K562 (cell line): ENCODE measurements around the gene CRYAA. TPM values are rescaled to one million over a fixed set of nuclear protein-coding genes. Genes with fewer than 3 reads are reported as not detected.
"Not testable (repeated sequence)": the region's sequence is repeated elsewhere in the genome, so short reads cannot be mapped to it uniquely, and the experiment has no call there.

Source experiments
- ATAC-seq: fragments of 200-7000 bp; cut with Tn5 transposase; 3 replicates; pipeline ENCODE4 v1.9.1; 2020; ENCODE audit warnings: moderate library complexity
- Bru-seq: library from RNA; stranded (reverse); fragments of 400-500 nt; gene quantifications from one replicate; lab custom pipeline; 2021; lab: Mats Ljungman, UMichigan
- BruChase-seq, 2 experiments: library from RNA; stranded (reverse); fragments of 400-500 nt; gene quantifications; one replicate each; lab custom pipeline; 2021; lab: Mats Ljungman, UMichigan
- BruUV-seq: library from RNA; stranded (reverse); fragments of 400-500 nt; replicated peaks from 2 replicates; lab custom pipeline; 2021; lab: Mats Ljungman, UMichigan
- CTCF ChIA-PET: fragments of 300-600 bp; formaldehyde crosslinking; extraction: SDS; loops from one replicate; lab custom pipeline; 2021; ENCODE audit warnings: low intra/inter-chr PET ratio; lab: Yijun Ruan, JAX
- POLR2A ChIA-PET: fragments of 300-600, 350-650 bp; sonication (Branson Sonifier 250); formaldehyde crosslinking; extraction: SDS; loops from one replicate; lab custom pipeline; 2021; ENCODE audit warnings: antibody characterized with exemption, inconsistent platforms; lab: Yijun Ruan, JAX
- DNase-seq, 4 experiments: peaks; one replicate each; pipeline versions ENCODE4 v3.0.0 to v3.0.0-alpha.2; 2011 to 2018; ENCODE audit warnings: low spot score in 3 of 4, mixed read lengths in 3 of 4; ENCODE audit errors: extremely low read depth in 1 of 4
- FAIRE-seq: peaks from 2 replicates; lab custom pipeline; 2011; peaks lifted over from hg19 to GRCh38; lab: Jason Lieb, UNC
- H2AFZ ChIP-seq: 2 replicates; pipeline ENCODE4 v1.6.0; 2011; ENCODE audit warnings: low read depth, low read length, control low read depth, inconsistent platforms
- H3K27ac ChIP-seq: fragments of 200-600 bp; 3 replicates; pipeline ENCODE4 v1.8.0; 2011; ENCODE audit warnings: low read depth, mild to moderate bottlenecking, control low read depth, inconsistent platforms, low read length, moderate library complexity, mixed read lengths; ENCODE audit errors: extremely low read depth
- H3K27me3 ChIP-seq, 2 experiments: fragments of 300-600 bp in 1 of 2; 2 replicates in 1 of 2; 3 replicates in 1 of 2; pipeline versions ENCODE4 v1.6.0 to v1.8.0; 2011; ENCODE audit warnings: inconsistent platforms in 2 of 2, low read length in 2 of 2, mild to moderate bottlenecking in 1 of 2, mixed read lengths in 1 of 2, moderate library complexity in 1 of 2; ENCODE audit not compliant: control insufficient read depth in 2 of 2, insufficient read depth in 2 of 2
- H3K36me3 ChIP-seq: fragments of 300-600 bp; 3 replicates; pipeline ENCODE4 v1.8.0; 2011; ENCODE audit warnings: mild to moderate bottlenecking, low read length, inconsistent platforms; ENCODE audit not compliant: control insufficient read depth, insufficient read depth
- H3K4me1 ChIP-seq, 2 experiments: fragments of 200-600 bp in 1 of 2; replicated peaks in 1 of 2; 2 replicates in 1 of 2; 3 replicates in 1 of 2; pipeline versions ENCODE4 v1.5.1 to v1.8.0; 2011; ENCODE audit warnings: inconsistent platforms in 2 of 2, low read length in 2 of 2, mild to moderate bottlenecking in 1 of 2, mixed read lengths in 1 of 2, moderate library complexity in 1 of 2; ENCODE audit not compliant: control insufficient read depth in 2 of 2, insufficient read depth in 2 of 2
- H3K4me2 ChIP-seq: 2 replicates; pipeline ENCODE4 v1.6.1; 2011; ENCODE audit warnings: low read length, control low read depth, inconsistent platforms, mixed read lengths; ENCODE audit not compliant: insufficient read depth
- H3K4me3 ChIP-seq: fragments of 200-600 bp; sonication (generic), shearing (Covaris generic); 2 replicates; pipeline ENCODE4 v1.5.1; 2016; ENCODE audit warnings: control low read depth, inconsistent platforms
- H3K79me2 ChIP-seq: fragments of 200-600 bp; 3 replicates; pipeline ENCODE4 v1.8.0; 2011; ENCODE audit warnings: low read length, inconsistent platforms; ENCODE audit not compliant: control insufficient read depth, insufficient read depth
- H3K9ac ChIP-seq, 2 experiments: 2 replicates each; pipeline versions ENCODE4 v1.6.0 to v1.6.1; 2011; ENCODE audit warnings: low read depth in 2 of 2, low read length in 2 of 2, control low read depth in 1 of 2, inconsistent platforms in 1 of 2, mild to moderate bottlenecking in 1 of 2, mixed read lengths in 1 of 2; ENCODE audit not compliant: insufficient read depth in 1 of 2
- H3K9me1 ChIP-seq: one replicate; pipeline ENCODE4 v1.6.0; 2011; ENCODE audit warnings: inconsistent platforms, mild to moderate bottlenecking, low read length, moderate library complexity; ENCODE audit not compliant: control insufficient read depth, insufficient read depth
- H3K9me3 ChIP-seq: replicated peaks from 2 replicates; pipeline ENCODE4 v1.5.1; 2011; ENCODE audit warnings: low read depth, low read length, inconsistent platforms; ENCODE audit not compliant: control insufficient read depth, insufficient read depth
- H4K20me1 ChIP-seq: replicated peaks from 2 replicates; pipeline ENCODE4 v1.6.1; 2011; ENCODE audit warnings: low read length, inconsistent platforms, mixed read lengths; ENCODE audit not compliant: control insufficient read depth, insufficient read depth
- WGBS: fragments of 100-300 bp; shearing (Covaris generic); methylation state at CpG from one replicate; pipeline ENCODE4 v1.1.6; 2016; ENCODE audit warnings: low coverage, mixed read lengths; ENCODE audit not compliant: insufficient coverage; ENCODE audit errors: missing lambda C conversion rate; 5-methylcytosine and 5-hydroxymethylcytosine counted together
- in situ Hi-C: fragments of 300-500 bp; cut with MboI; formaldehyde crosslinking; loops from 4 replicates; pipeline ENCODE4 v1.15.0; 2018; ENCODE audit warnings: inconsistent platforms, mixed read lengths
- intact Hi-C: fragments of 100-400 bp; cut with micrococcal nuclease; formaldehyde crosslinking; loops from 2 replicates; pipeline ENCODE4 v1.14.2; 2022
- long read RNA-seq, 3 experiments: library from polyadenylated mRNA in 2 of 3; library from RNA in 1 of 3; unstranded in 2 of 3; stranded (forward) in 1 of 3; transcript quantifications; one replicate each; pipeline ENCODE4 v2.0.0, GENCODE V29; 2019 to 2022
- polyA minus RNA-seq, 3 experiments: library from RNA; depleted of rRNA, polyadenylated mRNA; stranded (reverse); fragments of >200 nt; gene quantifications; 2 replicates each; pipeline ENCODE4 v1.2.3, GENCODE V29; 2011
- polyA plus RNA-seq, 8 experiments: library from polyadenylated mRNA; depleted of rRNA in 4 of 8; stranded (reverse) in 5 of 8; unstranded in 3 of 8; fragments of >200 nt; fragmentation: Nextera tagmentation in 2 of 8; fragmentation: Illumina TruSeq in 1 of 8; extraction: Ambion mirVana in 2 of 8; extraction: Trizol in 1 of 8; gene quantifications; 2 replicates each; pipeline versions ENCODE4 v1.2.1 to v1.2.3, GENCODE V29; 2011 to 2014; ENCODE audit warnings: inconsistent platforms in 1 of 8, missing spikeins in 1 of 8
- total RNA-seq, 7 experiments: library from RNA; depleted of rRNA in 6 of 7; stranded (reverse); fragments of >200 nt in 6 of 7; fragmentation: Illumina TruSeq in 2 of 7; extraction: Trizol in 2 of 7; gene quantifications; 2 replicates each; pipeline versions ENCODE4 v1.2.1 to v1.2.3, GENCODE V29; 2011 to 2021; ENCODE audit warnings: low replicate concordance in 1 of 7

The CRYAA gene, protein sequence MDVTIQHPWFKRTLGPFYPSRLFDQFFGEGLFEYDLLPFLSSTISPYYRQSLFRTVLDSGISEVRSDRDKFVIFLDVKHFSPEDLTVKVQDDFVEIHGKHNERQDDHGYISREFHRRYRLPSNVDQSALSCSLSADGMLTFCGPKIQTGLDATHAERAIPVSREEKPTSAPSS
- total RNA-seq (2011; cell fraction: chromatin; rRNA removed; ENCODE audit: low replicate concordance) = not detected in 2 replicates
- not detected in 2 replicates for total RNA-seq (2011; cell fraction: nucleolus; rRNA removed)
- total RNA-seq (2011; cell fraction: nucleoplasm; rRNA removed) = not detected in 2 replicates
- not detected in 2 replicates for total RNA-seq (2014; rRNA removed)
- not detected in 2 replicates for total RNA-seq (2014; rRNA removed; fragmentation: Illumina TruSeq; extraction: Trizol)
- not detected in 2 replicates for total RNA-seq (2015; rRNA removed; fragmentation: Illumina TruSeq; extraction: Trizol)
- not detected in 2 replicates for total RNA-seq (2021)
- not detected in 2 replicates for polyA plus RNA-seq (2011; rRNA removed)
- not detected in 2 replicates for polyA plus RNA-seq (2011; cell fraction: cytosol; rRNA removed)
- polyA plus RNA-seq (2011; cell fraction: nucleus; rRNA removed) = not detected in 2 replicates
- not detected in 2 replicates for polyA plus RNA-seq (2012)
- polyA plus RNA-seq (2014; fragmentation: Illumina TruSeq; extraction: Trizol) = not detected in 2 replicates
- not detected for polyA plus RNA-seq (2014; fragmentation: Nextera tagmentation; extraction: Ambion mirVana)
- polyA plus RNA-seq (2014; rRNA removed) = not detected in 2 replicates
- polyA minus RNA-seq (2011; rRNA and poly(A)+ RNA removed) = not detected in 2 replicates
- not detected in 2 replicates for polyA minus RNA-seq (2011; cell fraction: cytosol; rRNA and poly(A)+ RNA removed)
- polyA minus RNA-seq (2011; cell fraction: nucleus; rRNA and poly(A)+ RNA removed) = not detected in 2 replicates
- Bru-seq, nascent RNA = not detected
- BruChase-seq, experiment 1, labeled RNA remaining after a 2-hour chase = not detected
- not detected for BruChase-seq, experiment 2, labeled RNA remaining after a 6-hour chase
- long read RNA-seq, experiment 1 = 0 reads
- long read RNA-seq, experiment 2 = 0 reads
- long read RNA-seq, experiment 3 = 0 reads

- CTCF ChIA-PET, H3K27ac ChIP-seq, intact Hi-C loops, H3K4me1 ChIP-seq, H2AFZ ChIP-seq, POLR2A ChIA-PET, DNase-seq, H3K36me3 ChIP-seq, ATAC-seq, H3K9ac ChIP-seq, H3K79me2 ChIP-seq, H3K9me3 ChIP-seq, H3K4me3 ChIP-seq, H3K27me3 ChIP-seq, FAIRE-seq, BruUV-seq, H4K20me1 ChIP-seq, H3K9me1 ChIP-seq, H3K4me2 ChIP-seq: not testable (repeated sequence)
- in situ Hi-C loops = loop anchor here (25.0 kb wide), 1 partner anchor 469 kb away; no protein-coding TSS in a partner anchor
- no CpG with 5 or more reads among the region's 16 CpGs for WGBS
Observed at GRCh38 chr21:43168708-43169107, at the start of gene CRYAA. TSS of gene CRYAA (plus strand) at chr21:43169008. CDS start at chr21:43169100, 92 bp downstream.

GRCh38 chr21:43130094-43130493 is 38.7 kb upstream of the CRYAA start:
- H3K9ac ChIP-seq, H3K9me3 ChIP-seq, intact Hi-C loops, H2AFZ ChIP-seq, CTCF ChIA-PET, in situ Hi-C loops, H3K27me3 ChIP-seq, H3K9me1 ChIP-seq, H4K20me1 ChIP-seq, H3K79me2 ChIP-seq, DNase-seq, H3K4me1 ChIP-seq, H3K36me3 ChIP-seq, FAIRE-seq, BruUV-seq, POLR2A ChIA-PET, H3K27ac ChIP-seq, ATAC-seq, H3K4me2 ChIP-seq, H3K4me3 ChIP-seq: not testable (repeated sequence)
- WGBS = no CpG with 5 or more reads among the region's 7 CpGs

- H3K4me1 ChIP-seq, FAIRE-seq, H3K27ac ChIP-seq, in situ Hi-C loops, H3K4me3 ChIP-seq, H2AFZ ChIP-seq, H3K9me3 ChIP-seq, H3K9me1 ChIP-seq, H3K36me3 ChIP-seq, H3K9ac ChIP-seq, DNase-seq, CTCF ChIA-PET, BruUV-seq, intact Hi-C loops, ATAC-seq, H3K79me2 ChIP-seq, POLR2A ChIA-PET, H3K27me3 ChIP-seq, H3K4me2 ChIP-seq, H4K20me1 ChIP-seq: not testable (repeated sequence)
- WGBS = no CpG with 5 or more reads among the region's 10 CpGs
Observed at GRCh38 chr21:43134520-43134919, 34.3 kb upstream of the CRYAA start.
